IMR-90 (cell line): Measurements from ENCODE around the gene RNF40. TPM values are rescaled to one million over a fixed set of nuclear protein-coding genes. Genes with fewer than 3 reads are reported as not detected.
A peak's percentile ranks its signal among the peaks of the same experiment; 100 is the strongest.

Source experiments
- ATAC-seq: fragments of 200-7000 bp; cut with Tn5 transposase; 2 replicates; pipeline ENCODE4 v1.9.1; 2020; ENCODE audit warnings: low read depth, mild to moderate bottlenecking, moderate library complexity
- BruUV-seq: library from RNA; stranded (reverse); fragments of 400-500 nt; replicated peaks from 2 replicates; lab custom pipeline; 2021; lab: Mats Ljungman, UMichigan
- CTCF ChIA-PET: fragments of 300-600 bp; formaldehyde crosslinking; extraction: SDS; loops from one replicate; lab custom pipeline; 2021; ENCODE audit warnings: antibody characterized with exemption; lab: Yijun Ruan, JAX
- POLR2A ChIA-PET: fragments of 300-600 bp; sonication (Branson Sonifier 250); formaldehyde crosslinking; loops from one replicate; lab custom pipeline; 2022; ENCODE audit warnings: antibody characterized with exemption; ENCODE audit not compliant: unreplicated experiment; lab: Charles Lee
- DNase-seq: peaks from one replicate; pipeline ENCODE4 v3.0.0; 2013
- H2AFZ ChIP-seq: replicated peaks from 2 replicates; pipeline ENCODE3; 2013; ENCODE audit warnings: low read length, mild to moderate bottlenecking; ENCODE audit not compliant: poor library complexity
- H2AK5ac ChIP-seq: 2 replicates; pipeline ENCODE4 v1.6.1; 2013; ENCODE audit warnings: low read depth, low read length, inconsistent platforms
- H2AK9ac ChIP-seq: replicated peaks from 2 replicates; pipeline ENCODE3; 2013; ENCODE audit warnings: mild to moderate bottlenecking, low read depth, low read length, moderate library complexity; ENCODE audit not compliant: poor library complexity
- H2BK120ac ChIP-seq: 2 replicates; pipeline ENCODE4 v1.6.1; 2013; ENCODE audit warnings: low read depth, low read length, inconsistent platforms
- H2BK15ac ChIP-seq: 3 replicates; pipeline ENCODE4 v1.6.1; 2013; ENCODE audit warnings: low read depth, low read length, inconsistent platforms
- H2BK20ac ChIP-seq: 2 replicates; pipeline ENCODE4 v1.6.1; 2013; ENCODE audit warnings: low read depth, mild to moderate bottlenecking, inconsistent platforms, low read length, moderate library complexity
- H2BK5ac ChIP-seq: 2 replicates; pipeline ENCODE4 v1.6.1; 2013; ENCODE audit warnings: mild to moderate bottlenecking, low read depth, low read length, inconsistent platforms; ENCODE audit not compliant: poor library complexity, severe bottlenecking
- H3K14ac ChIP-seq: replicated peaks from 2 replicates; pipeline ENCODE4 v1.6.1; 2013; ENCODE audit warnings: low read depth, low read length, inconsistent platforms
- H3K18ac ChIP-seq: 2 replicates; pipeline ENCODE4 v1.6.1; 2013; ENCODE audit warnings: low read depth, low read length, control low read depth
- H3K23ac ChIP-seq: 2 replicates; pipeline ENCODE4 v1.6.1; 2013; ENCODE audit warnings: low read depth, low read length, inconsistent platforms
- H3K27ac ChIP-seq: 2 replicates; pipeline ENCODE4 v1.5.1; 2013; ENCODE audit warnings: mild to moderate bottlenecking, control low read depth, low read length; ENCODE audit not compliant: insufficient read depth
- H3K27me3 ChIP-seq: 2 replicates; pipeline ENCODE4 v1.6.1; 2013; ENCODE audit warnings: low read length; ENCODE audit not compliant: control insufficient read depth, insufficient read depth
- H3K36me3 ChIP-seq: 2 replicates; pipeline ENCODE4 v1.6.1; 2013; ENCODE audit warnings: low read length, mixed read lengths; ENCODE audit not compliant: control insufficient read depth, insufficient read depth
- H3K4ac ChIP-seq: 2 replicates; pipeline ENCODE4 v1.6.1; 2013; ENCODE audit warnings: low read depth, low read length, inconsistent platforms
- H3K4me1 ChIP-seq: 2 replicates; pipeline ENCODE4 v1.6.1; 2013; ENCODE audit warnings: low read length, mixed read lengths; ENCODE audit not compliant: control insufficient read depth, insufficient read depth
- H3K4me2 ChIP-seq: 2 replicates; pipeline ENCODE4 v1.6.1; 2013; ENCODE audit warnings: low read depth, mild to moderate bottlenecking, control low read depth, low read length, moderate library complexity
- H3K4me3 ChIP-seq: 2 replicates; pipeline ENCODE4 v1.5.1; 2013; ENCODE audit warnings: low read depth, mild to moderate bottlenecking, control low read depth, low read length, moderate library complexity; ENCODE audit not compliant: insufficient read depth
- H3K56ac ChIP-seq: 2 replicates; pipeline ENCODE4 v1.6.1; 2013; ENCODE audit warnings: low read length, inconsistent platforms; ENCODE audit not compliant: insufficient read depth; ENCODE audit errors: extremely low read depth
- H3K79me1 ChIP-seq, 2 experiments: 2 replicates each; pipeline ENCODE4 v1.6.1; 2013; ENCODE audit warnings: low read length in 2 of 2, inconsistent platforms in 1 of 2, low read depth in 1 of 2
- H3K9ac ChIP-seq: 2 replicates; pipeline ENCODE4 v1.6.1; 2013; ENCODE audit warnings: low read depth, low read length, control low read depth
- H3K9me1 ChIP-seq: 2 replicates; pipeline ENCODE4 v1.6.1; 2013; ENCODE audit warnings: low read length, inconsistent platforms; ENCODE audit not compliant: insufficient read depth
- H3K9me3 ChIP-seq: 2 replicates; pipeline ENCODE4 v1.6.1; 2013; ENCODE audit warnings: low read length; ENCODE audit not compliant: control insufficient read depth, insufficient read depth
- H4K20me1 ChIP-seq: 2 replicates; pipeline ENCODE4 v1.6.1; 2013; ENCODE audit warnings: low read length, inconsistent platforms; ENCODE audit not compliant: insufficient read depth
- H4K5ac ChIP-seq: 2 replicates; pipeline ENCODE4 v1.6.1; 2013; ENCODE audit warnings: mild to moderate bottlenecking, low read depth, low read length, control low read depth
- H4K8ac ChIP-seq, 2 experiments: 2 replicates each; pipeline ENCODE4 v1.6.1; 2013; ENCODE audit warnings: low read depth in 2 of 2, low read length in 2 of 2, control low read depth in 1 of 2, inconsistent platforms in 1 of 2
- H4K91ac ChIP-seq: 2 replicates; pipeline ENCODE4 v1.6.1; 2013; ENCODE audit warnings: low read depth, low read length, inconsistent platforms; ENCODE audit not compliant: insufficient read depth
- BHLHE40 ChIP-seq: fragments of 150-350 bp; IDR thresholded peaks from 2 replicates; pipeline ENCODE4 v1.6.1; 2016; ENCODE audit warnings: mild to moderate bottlenecking, low read depth, low read length
- CHD1 ChIP-seq: IDR thresholded peaks from 2 replicates; pipeline ENCODE4 v1.6.1; 2012; ENCODE audit warnings: low read depth, low read length, improper control_type of control experiment
- MAZ ChIP-seq: IDR thresholded peaks from 2 replicates; pipeline ENCODE4 v1.6.1; 2012; ENCODE audit warnings: low read depth, mild to moderate bottlenecking, low read length, improper control_type of control experiment, moderate library complexity, borderline replicate concordance
- MXI1 ChIP-seq: IDR thresholded peaks from 2 replicates; pipeline ENCODE4 v1.6.1; 2012; ENCODE audit warnings: low read depth, mild to moderate bottlenecking, low read length, moderate library complexity, borderline replicate concordance
- NFE2L2 ChIP-seq: fragments of 150-350 bp; IDR thresholded peaks from 2 replicates; pipeline ENCODE4 v1.6.1; 2016; ENCODE audit warnings: low read depth, mild to moderate bottlenecking, low read length
- POLR2A ChIP-seq: IDR thresholded peaks from 2 replicates; pipeline ENCODE4 v1.6.1; 2012; ENCODE audit warnings: mild to moderate bottlenecking, low read depth, low read length
- RAD21 ChIP-seq: IDR thresholded peaks from 2 replicates; pipeline ENCODE4 v1.6.1; 2012; ENCODE audit warnings: low read length, improper control_type of control experiment
- RFX5 ChIP-seq: IDR thresholded peaks from 2 replicates; pipeline ENCODE4 v1.8.0; 2012; ENCODE audit warnings: low read depth, mild to moderate bottlenecking, low read length, moderate library complexity
- SMC3 ChIP-seq: fragments of 150-350 bp; IDR thresholded peaks from 2 replicates; pipeline ENCODE4 v1.6.1; 2016; ENCODE audit warnings: low read depth, mild to moderate bottlenecking, antibody characterized with exemption, low read length, moderate library complexity
- WGBS, 2 experiments: methylation state at CpG; one replicate each; pipeline versions ENCODE4 v1.1.5 to v1.1.7; 2013; ENCODE audit warnings: missing lambda C conversion rate in 2 of 2; ENCODE audit not compliant: insufficient read length in 1 of 2; ENCODE audit errors: extremely low coverage in 2 of 2; 5-methylcytosine and 5-hydroxymethylcytosine counted together
- dilution Hi-C: fragments of 300-500 bp; cut with HindIII; formaldehyde crosslinking; loops from one replicate; pipeline ENCODE4 v1.14.3; 2018; ENCODE audit warnings: low sequenced_read_pairs; ENCODE audit not compliant: unreplicated experiment
- in situ Hi-C: fragments of 300-500 bp; cut with MboI; formaldehyde crosslinking; loops from 3 replicates; pipeline ENCODE4 v1.14.3; 2019; ENCODE audit warnings: low sequenced_read_pairs, inconsistent platforms, mixed read lengths
- intact Hi-C: fragments of 100-400 bp; cut with micrococcal nuclease; formaldehyde crosslinking; loops from 2 replicates; pipeline ENCODE4 v1.10.0; 2022
- polyA plus RNA-seq, 3 experiments: library from polyadenylated mRNA; depleted of rRNA; stranded (reverse); fragments of >200 nt; gene quantifications; 2 replicates each; pipeline ENCODE4 v1.2.3, GENCODE V29; 2012; ENCODE audit warnings: low replicate concordance in 1 of 3
- total RNA-seq: library from RNA; depleted of rRNA; stranded (reverse); fragments of >200 nt; gene quantifications from 2 replicates; pipeline ENCODE4 v1.2.3, GENCODE V29; 2012
- TF ChIP-seq, protein P1 (sequence below): fragments of 150-350 bp; IDR thresholded peaks from 2 replicates; pipeline ENCODE4 v1.6.1; 2017; ENCODE audit warnings: mild to moderate bottlenecking, antibody characterized with exemption, low read length, low read depth
- TF ChIP-seq, protein P2 (sequence below): conservative IDR thresholded peaks from 2 replicates; pipeline ENCODE4 v1.5.1; 2012; ENCODE audit warnings: mild to moderate bottlenecking, low read depth, low read length, improper control_type of control experiment

RNF40 gene
- total and polyA plus RNA-seq, 2 of the 4 experiments (the other 2 are of a cell fraction) = 46.7 to 72.4 TPM

DNA sequence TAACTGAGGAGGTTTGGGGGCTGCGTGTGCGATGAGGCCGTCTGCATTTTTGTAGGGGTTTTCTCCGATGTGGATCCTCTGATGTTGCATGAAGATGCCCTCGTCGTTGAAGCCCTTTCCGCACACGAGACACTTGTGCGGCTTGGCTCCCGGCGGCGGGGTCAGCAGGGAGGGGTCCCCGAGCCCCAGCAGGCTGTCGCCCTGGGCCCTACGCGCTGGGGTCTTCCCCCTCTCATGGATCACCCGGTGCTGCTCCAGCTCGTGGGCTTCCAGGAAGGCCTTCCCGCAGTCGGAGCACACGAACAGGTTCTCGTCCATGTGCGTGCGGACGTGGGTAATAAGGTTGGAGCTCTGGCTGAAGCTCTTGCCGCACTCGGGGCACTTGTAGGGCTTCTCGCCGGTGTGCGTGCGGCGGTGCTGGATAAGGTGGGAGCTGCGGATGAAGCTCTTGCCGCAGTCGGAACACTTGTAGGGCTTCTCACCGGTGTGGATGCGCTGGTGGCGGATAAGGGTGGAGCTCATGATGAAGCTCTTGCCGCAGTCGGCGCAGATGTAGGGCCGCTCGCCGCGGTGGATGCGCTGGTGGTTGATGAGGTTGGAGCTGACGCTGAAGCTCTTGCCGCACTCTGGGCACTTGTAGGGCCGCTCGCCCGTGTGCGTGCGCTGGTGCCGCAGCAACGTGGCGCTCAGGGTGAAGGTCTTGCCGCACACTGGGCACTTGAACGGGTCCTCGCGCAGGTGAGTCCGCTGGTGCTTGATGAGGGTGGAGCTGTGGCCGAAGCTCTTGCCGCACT is 20.6 kb downstream of the RNF40 start:
- in situ Hi-C loops = no loop called here
- no peaks in the 10 kb centered on the region for H3K27me3 ChIP-seq
- no peak for ATAC-seq
- no peak overlapping the region for H3K23ac ChIP-seq
- H4K5ac ChIP-seq = no peak overlapping the region
- BruUV-seq = no TSS peak
- dilution Hi-C loops = no loop called here
- peaks cover 42% of the 10 kb centered on the region for H3K36me3 ChIP-seq
- H3K4ac ChIP-seq = no peak overlapping the region
- H2AK5ac ChIP-seq = no peak overlapping the region
- no peak overlapping the region for H3K18ac ChIP-seq
- H3K4me2 ChIP-seq = no peak overlapping the region
- no peak overlapping the region for H3K14ac ChIP-seq
- no peak overlapping the region for H3K4me3 ChIP-seq
- H3K9me3 ChIP-seq = no peaks in the 10 kb centered on the region
- H3K9ac ChIP-seq = no peak overlapping the region
- peaks cover 8% of the 10 kb centered on the region for H4K20me1 ChIP-seq
- peak overlapping the region; percentile 9 for H2AK9ac ChIP-seq
- DNase-seq = no peak
- no peak overlapping the region for H4K91ac ChIP-seq
- H2BK20ac ChIP-seq = no peak overlapping the region
- no peak overlapping the region for H2BK5ac ChIP-seq
- ChIA-PET CTCF (no interaction called here), POLR2A (interaction anchor here (0.5 kb wide), 1 partner anchor 263 kb away, joined by 6 read pairs; no protein-coding TSS in a partner anchor)
- H3K79me1 ChIP-seq = peaks cover 11 to 63% of the 10 kb centered on the region in 2 experiments
- peaks cover 8% of the 10 kb centered on the region for H3K4me1 ChIP-seq
- WGBS, 2 experiments = 96% methylated on average over 27 of the region's 63 CpGs; no CpG with 5 or more reads in 1 of the 2 experiments
- H2BK15ac ChIP-seq = no peak overlapping the region
- H3K9me1 ChIP-seq = peaks cover 18% of the 10 kb centered on the region; the same call in 1 of the 2 replicates
- TF ChIP-seq BHLHE40 (no peak), RFX5 (no peak), RAD21 (no peak), NFE2L2 (no peak), POLR2A (no peak), MAZ (no peak), SMC3 (no peak), CHD1 (no peak), MXI1 (no peak)
- TF ChIP-seq, protein P1, sequence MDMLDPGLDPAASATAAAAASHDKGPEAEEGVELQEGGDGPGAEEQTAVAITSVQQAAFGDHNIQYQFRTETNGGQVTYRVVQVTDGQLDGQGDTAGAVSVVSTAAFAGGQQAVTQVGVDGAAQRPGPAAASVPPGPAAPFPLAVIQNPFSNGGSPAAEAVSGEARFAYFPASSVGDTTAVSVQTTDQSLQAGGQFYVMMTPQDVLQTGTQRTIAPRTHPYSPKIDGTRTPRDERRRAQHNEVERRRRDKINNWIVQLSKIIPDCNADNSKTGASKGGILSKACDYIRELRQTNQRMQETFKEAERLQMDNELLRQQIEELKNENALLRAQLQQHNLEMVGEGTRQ = no peak
- TF ChIP-seq, protein P2, sequence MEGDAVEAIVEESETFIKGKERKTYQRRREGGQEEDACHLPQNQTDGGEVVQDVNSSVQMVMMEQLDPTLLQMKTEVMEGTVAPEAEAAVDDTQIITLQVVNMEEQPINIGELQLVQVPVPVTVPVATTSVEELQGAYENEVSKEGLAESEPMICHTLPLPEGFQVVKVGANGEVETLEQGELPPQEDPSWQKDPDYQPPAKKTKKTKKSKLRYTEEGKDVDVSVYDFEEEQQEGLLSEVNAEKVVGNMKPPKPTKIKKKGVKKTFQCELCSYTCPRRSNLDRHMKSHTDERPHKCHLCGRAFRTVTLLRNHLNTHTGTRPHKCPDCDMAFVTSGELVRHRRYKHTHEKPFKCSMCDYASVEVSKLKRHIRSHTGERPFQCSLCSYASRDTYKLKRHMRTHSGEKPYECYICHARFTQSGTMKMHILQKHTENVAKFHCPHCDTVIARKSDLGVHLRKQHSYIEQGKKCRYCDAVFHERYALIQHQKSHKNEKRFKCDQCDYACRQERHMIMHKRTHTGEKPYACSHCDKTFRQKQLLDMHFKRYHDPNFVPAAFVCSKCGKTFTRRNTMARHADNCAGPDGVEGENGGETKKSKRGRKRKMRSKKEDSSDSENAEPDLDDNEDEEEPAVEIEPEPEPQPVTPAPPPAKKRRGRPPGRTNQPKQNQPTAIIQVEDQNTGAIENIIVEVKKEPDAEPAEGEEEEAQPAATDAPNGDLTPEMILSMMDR = no peak
- H3K27ac ChIP-seq = no peak overlapping the region
- intact Hi-C loops = no loop called here
- no peak overlapping the region for H3K56ac ChIP-seq
- H2BK120ac ChIP-seq = no peak overlapping the region
- H2AFZ ChIP-seq = no peak overlapping the region
- no peak overlapping the region for H4K8ac ChIP-seq
